Suppressor macrophage treated with lipopolysaccharide for 4 hours (primary cell): ENCODE results near the gene PRAMEF12.
"Not testable (repeated sequence)": the region's sequence is repeated elsewhere in the genome, so short reads cannot be mapped to it uniquely, and the experiment has no call there.

Experiments
- DNase-seq: peaks from one replicate; pipeline ENCODE4 v3.0.0-alpha.2; 2020

PRAMEF12 gene

GRCh38 chr1:12771186-12771585, 2.4 kb upstream of the PRAMEF12 start:
- DNase-seq: no peak

GRCh38 chr1:12772520-12772919, 1.0 kb upstream of the PRAMEF12 start:
- DNase-seq: no peak

DNA sequence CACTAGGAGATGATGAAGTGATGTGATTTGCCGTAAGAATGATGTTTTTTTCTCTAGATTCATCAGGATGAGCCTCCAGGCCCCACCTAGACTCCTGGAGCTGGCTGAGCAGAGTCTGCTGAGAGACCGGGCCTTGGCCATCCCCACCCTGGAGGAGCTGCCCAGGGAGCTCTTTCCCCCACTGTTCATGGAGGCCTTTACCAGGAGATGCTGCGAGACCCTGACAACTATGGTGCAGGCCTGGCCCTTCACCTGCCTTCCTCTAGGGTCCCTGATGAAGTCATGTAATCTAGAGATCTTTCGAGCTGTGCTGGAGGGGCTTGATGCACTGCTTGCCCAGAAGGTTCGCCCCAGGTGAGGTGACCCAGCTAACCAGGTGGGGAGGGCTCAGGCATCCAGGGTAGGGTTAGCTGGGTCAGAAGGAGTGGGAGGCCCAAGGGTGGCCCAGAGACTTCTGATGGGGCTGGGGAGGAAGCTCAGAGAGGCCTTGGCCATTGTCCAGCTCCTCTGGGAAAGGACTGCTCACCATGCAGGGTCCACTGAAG, 1.3 kb downstream of the PRAMEF12 start:
- DNase-seq: no peak

GRCh38 chr1:12775443-12775842, 1.9 kb downstream of the PRAMEF12 start:
- DNase-seq: no peak

GRCh38 chr1:12776801-12777557, 3.4 kb downstream of the PRAMEF12 start:
- no peak for DNase-seq

GRCh38 chr1:12778061-12778460, 4.5 kb downstream of the PRAMEF12 start:
- DNase-seq: no peak

- DNase-seq: no peak
These were observed 5.4 kb downstream of the PRAMEF12 start for GRCh38 chr1:12778907-12779306.

- not testable (repeated sequence) for DNase-seq
These were observed 8.0 kb downstream of the PRAMEF12 start for GRCh38 chr1:12781488-12781887.

- peak; percentile 17 for DNase-seq
These were observed 10.2 kb downstream of the PRAMEF12 start for GRCh38 chr1:12783783-12784182.

- not testable (repeated sequence) for DNase-seq
These were observed 11.2 kb downstream of the PRAMEF12 start for GRCh38 chr1:12784729-12785128.

DNA sequence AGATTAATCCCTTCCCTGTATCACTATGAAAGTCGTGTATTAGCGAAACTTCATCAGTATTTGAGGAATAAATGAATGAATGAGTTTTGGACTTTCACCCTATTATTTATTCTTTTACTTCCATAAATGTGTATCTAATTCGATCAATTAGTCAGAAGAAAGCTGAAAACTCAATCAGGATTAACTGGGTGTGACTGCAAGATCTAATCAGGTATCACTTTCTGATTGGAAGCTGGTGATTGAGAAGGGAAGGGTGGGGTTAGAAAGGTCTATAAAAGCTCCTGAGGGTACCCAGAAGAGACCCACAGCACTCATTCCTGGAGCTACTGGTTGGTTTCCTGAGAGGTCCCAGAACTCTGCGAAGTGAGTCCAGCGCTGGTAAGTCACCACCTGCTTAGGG, 17.6 kb downstream of the PRAMEF12 start, which contains the start of gene PRAMEF1:
Gene PRAMEF1 (plus strand): TSS at position 301 of the 400 bp plus-strand sequence. CDS start 1,831 bp downstream, outside the sequence.
- not testable (repeated sequence) for DNase-seq

GRCh38 chr1:12798911-12799310, 25.4 kb downstream of the PRAMEF12 start:
- DNase-seq: no peak

- no peak for DNase-seq
These were observed 26.2 kb downstream of the PRAMEF12 start for GRCh38 chr1:12799730-12800129.

- DNase-seq: no peak
These were observed 36.4 kb downstream of the PRAMEF12 start for GRCh38 chr1:12809933-12810332.

DNA sequence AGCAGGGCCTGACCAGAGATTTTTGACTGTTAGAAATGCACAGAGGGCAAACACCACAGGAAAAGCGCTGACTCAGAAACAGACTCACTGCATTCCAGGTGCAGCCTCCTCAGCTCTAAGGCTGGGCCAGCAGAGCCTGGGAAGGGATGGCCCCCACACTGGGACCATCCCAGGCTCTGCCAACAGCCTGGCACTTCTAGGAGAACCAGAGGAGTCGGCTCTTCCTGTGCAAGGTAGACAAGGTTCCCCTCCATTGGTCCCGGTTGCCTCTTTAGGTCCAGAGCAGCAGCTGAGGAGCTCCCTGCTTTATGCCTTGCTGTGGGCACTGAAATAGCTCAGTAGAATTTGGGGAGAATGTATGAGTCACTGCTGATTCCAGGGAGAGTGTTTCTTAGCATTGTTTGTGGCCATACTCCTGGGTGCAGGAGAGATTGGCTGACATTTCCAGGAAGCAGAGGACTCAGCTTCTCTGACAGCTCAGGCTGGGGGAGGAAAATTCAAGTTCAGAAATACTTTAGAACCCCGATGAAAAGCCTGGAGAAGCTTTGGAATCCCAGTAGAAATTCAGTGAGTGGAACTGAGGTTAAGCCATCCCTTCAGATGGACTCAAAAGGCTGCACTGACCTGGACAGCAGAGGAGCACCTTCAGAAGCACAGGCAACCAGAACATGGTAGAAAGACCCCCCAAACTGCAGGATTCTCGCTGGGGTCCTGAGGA, 37.3 kb downstream of the PRAMEF12 start:
- DNase-seq: no peak

DNA sequence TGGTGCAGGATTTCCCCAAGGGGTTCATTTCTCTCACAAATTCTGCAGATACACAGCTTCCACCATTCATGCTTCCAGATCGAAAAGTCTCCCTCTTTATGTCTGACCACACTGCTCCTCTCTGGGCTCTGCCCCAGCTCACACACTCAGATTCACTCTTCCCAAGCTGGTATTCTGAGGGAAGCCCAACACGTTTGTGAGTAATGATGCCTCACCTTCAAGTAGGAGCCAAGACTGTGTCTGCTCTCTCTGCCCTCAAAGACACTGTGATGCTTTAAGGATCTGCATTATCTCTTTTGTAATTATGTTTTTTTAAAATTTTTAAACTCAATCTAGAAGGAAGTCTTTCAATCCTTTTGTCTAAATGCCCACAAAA, 37.9 kb downstream of the PRAMEF12 start:
- no peak for DNase-seq

DNA sequence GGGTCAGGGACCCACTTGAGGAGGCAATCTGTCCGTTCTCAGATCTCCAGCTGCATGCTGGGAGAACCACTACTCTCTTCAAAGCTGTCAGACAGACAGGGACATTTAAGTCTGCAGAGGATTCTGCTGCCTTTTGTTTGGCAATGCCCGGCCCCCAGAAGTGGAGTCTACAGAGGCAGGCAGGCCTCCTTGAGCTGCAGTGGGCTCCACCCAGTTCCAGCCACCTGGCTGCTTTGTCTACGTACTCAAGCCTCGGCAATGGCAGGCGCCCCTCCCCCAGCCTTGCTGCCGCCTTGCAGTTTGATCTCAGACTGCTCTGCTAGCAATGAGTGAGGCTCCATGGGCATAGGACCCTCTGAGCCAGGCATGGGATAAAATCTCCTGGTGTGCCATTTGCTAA, 45.5 kb downstream of the PRAMEF12 start:
- not testable (repeated sequence) for DNase-seq
